HG03066 (cell line): Measurements from ENCODE around the gene CALML6.

ENCODE experiments used
- ATAC-seq: cut with Tn5 transposase; IDR thresholded peaks from one replicate; pipeline ENCODE4 v1.9.1; 2021; ENCODE audit warnings: low read depth; ENCODE audit not compliant: unreplicated experiment

CALML6 gene

DNA sequence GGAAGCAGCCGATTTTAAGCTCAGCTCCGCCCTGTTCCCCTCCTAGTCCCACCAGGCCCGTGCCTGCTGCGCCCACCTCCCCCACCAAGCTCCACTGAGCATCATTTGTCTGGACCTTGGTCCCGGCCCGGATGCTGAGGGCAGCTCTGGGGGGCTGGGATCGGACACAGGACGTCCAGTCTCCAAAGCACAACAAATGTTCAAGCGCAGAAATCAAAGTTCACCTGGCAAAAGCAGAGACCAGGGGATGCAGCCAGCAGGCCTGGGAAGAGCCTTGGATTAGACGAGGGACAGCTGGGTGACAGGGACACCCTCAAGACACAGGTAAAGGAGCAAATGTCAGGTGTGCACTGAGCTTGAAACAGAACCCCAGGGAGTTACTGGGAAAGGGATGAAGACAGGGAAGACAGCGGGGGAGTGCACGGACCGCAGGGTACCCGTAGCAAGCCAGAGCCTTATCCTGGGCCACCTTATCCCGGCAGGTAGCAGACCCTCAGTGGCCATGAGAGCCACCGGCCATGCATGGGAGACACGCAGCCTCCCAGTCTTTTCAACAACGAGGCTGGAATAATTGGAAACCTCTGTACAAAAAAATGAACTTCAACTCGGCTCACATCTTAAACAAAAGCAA is 26.3 kb downstream of the CALML6 start:
- ATAC-seq, result no peak

GRCh38 chr1:1941868-1942752 is 27.1 kb downstream of the CALML6 start:
- no peak for ATAC-seq

DNA sequence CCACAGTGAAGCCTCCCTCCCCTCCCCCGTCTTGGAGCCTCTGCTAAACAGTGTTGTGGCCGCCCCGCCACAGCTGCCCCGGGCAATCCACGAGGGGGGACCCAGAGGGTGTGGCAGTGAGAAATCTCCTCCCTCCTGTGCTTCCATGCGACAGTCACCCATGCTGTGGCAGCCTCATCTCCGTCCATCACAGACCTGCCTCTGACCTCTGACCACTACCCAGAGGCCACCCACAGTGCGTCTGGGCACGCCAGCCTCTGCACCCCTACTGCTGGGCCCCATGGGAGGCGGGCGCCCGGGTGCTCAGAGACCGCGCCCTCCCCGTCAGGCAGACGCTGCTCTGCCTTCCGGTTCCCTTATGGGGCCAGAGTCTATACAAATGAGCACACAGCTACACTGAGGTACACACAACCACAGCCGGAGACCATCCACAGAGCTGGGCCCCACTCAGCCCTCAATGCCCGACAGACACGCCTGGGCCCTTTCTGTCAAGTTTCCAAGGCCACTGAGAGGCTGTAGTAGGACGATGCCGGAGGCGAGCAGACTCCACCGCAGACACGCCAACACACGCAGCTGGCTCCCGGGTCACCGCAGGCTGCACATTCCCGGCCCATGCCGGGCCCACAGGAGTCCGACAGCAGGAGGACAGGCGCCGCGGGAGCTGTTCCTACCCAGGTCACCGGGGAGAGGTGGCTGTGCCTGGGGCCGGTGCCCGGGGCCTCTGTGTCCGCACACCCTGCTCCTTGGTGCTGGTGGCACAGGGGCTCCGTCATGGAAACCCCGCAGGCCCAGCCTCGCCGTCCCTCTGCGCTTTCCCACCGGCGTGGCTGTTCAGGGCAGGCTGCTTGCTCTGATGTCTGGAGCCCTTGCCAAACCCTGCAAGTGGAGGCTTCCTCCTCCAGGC is 27.9 kb downstream of the CALML6 start:
- no peak for ATAC-seq

DNA sequence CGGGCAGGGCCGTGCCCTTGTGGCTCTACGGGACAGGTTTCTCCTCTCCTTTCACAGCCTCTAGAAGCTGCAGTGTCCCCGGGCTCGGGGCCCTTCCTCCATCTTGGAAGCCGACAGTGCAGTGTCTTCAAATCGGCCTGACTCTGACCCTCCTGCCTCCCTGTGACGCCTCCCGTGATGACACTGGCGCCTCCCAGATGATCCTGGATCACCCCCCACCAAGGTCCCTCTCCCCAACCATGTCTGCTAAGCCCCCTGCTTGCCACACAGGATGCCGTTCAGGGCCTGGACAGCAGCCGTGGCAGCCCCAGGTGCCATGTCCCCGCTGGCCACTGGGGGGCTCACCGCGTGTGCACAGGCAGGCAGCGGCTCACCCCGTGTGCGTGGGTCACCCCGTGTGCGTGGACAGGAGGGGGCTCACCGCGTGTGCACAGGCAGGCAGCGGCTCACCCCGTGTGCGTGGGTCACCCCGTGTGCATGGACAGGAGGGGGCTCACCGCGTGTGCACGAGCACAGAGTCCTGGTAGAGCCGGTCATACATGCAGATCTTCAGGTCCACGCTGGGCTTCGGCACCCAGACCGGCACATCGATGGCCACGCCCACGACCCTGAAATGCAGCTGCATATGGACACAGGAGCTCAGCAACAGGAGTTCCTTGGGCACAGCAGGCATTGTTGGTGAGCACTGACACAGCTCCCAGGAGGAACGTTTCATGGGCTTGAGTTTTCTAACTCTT is 28.9 kb downstream of the CALML6 start:
- no peak for ATAC-seq

DNA sequence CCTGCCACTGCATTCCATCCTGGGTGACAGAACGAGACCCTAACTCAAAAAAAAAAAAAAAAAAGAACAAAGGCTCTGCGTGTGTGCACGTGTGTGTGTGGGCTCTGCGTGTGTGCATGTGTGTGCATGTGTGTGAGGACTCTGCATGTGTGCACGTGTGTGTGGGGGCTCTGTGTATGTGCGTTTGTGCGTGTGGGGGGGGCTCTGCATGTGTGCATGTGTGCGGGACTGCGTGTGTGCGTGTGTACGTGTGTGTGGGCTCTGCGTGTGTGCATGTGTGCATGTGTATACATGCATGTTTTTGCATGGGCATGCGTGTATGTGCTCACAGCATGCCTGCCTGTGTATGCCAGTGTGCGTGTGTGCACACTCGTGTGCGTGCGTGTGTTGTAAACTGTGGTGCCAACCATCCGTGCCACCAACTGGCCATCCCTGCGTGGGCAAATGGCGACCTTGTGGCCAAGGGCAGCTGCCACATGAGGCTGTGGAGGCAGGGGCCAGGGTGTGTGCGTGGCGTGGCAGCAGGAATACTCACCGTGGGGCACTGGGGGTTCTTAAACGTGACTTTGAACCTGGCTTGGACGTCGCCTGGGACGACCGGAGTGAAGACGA is 30.8 kb downstream of the CALML6 start:
- ATAC-seq, result no peak

GRCh38 chr1:1946540-1946939 is 31.5 kb downstream of the CALML6 start:
- no peak for ATAC-seq

DNA sequence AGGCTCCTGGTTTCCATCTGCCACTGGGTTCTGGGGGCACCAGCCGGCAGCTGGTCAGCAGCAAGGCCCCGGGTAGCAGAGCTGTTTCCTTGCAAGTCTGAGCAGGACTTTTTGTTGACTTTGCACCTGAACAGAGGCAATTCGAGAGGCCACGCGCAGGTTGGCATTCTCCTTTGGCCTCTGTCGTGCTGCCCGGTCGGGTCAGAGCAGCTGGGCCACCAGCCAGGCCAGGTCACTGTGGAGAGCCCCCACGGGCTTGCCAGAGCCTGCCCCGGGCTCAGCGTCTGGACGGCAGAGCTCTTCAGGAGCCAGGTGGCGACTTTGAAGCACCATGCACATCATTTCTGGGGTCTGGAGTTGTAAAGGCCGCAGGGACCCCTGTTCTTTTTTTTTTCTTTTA is 32.4 kb downstream of the CALML6 start:
- ATAC-seq, result no peak

GRCh38 chr1:1948783-1949182 is 33.7 kb downstream of the CALML6 start:
- no peak for ATAC-seq

DNA sequence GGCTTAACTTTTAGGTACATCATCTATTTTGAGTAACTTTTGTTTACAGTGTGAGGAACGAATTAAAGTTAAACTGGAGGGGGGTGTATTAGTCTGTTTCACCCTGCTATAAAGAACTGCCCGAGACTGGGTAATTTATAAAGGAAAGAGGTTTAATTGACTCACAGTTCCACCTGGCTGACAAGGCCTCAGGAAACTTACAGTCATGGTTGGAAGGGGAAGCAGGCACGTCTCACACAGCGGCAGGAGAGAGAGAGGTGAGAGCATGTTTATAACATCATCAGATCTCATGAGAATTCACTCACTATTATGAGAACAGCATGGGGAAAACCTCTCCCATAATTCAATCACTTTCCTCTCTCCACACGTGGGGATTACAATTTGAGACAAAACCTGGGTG is 35.9 kb downstream of the CALML6 start:
- ATAC-seq, result no peak

GRCh38 chr1:1954015-1954414 is 39.0 kb downstream of the CALML6 start:
- no peak for ATAC-seq

DNA sequence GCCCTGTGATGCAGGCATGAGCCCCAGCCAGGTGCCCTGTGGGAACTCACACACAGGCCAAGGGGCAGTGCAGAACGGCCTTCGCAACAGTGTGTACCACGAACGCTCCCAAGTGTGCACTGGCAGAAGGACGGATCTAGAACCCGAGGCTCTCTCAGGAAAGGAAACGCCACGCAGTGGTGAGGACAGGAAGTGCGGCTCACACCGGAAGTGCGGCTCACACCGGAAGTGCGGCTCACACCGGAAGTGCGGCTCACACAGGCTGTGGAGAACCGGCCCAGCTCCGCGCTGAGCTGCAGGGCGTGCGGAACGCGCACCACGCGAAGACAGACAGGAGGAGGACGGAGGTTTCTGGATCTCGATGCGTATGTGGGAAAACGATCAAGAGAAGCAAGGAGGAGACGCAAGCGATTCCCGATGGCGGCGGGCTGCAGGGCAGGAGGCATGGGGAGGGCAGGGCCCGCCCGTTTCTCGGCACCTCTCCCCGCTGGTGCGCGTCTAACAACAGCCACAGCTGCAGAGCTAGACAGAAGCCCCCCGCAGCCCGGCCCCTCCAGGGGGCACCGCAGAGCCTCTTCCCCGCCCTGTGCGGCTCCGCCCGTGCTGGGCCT is 39.9 kb downstream of the CALML6 start:
- ATAC-seq, result no peak

DNA sequence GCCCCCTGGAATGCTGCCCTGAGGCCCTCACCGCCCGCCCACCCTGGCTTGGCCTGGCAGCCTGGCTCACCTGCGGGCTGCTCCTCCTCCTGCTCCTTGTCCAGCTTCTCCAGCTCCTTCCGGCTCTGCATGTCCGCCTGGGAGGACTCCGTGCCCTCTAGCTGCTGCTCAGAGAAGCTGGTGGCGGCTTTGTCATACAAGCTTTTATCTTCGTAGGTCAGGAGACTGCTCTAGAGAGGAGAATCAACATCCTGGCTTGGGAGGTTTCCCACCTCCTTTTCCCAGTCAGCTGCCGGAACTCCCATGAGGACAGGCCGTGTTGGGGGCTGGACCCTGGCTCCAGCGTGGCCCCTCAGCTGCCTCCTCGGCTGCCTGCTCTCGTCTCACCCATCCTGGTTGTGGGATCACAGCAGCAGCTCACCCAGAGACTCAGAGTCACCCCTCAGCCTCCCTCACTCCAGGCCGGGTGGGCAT is 40.6 kb downstream of the CALML6 start:
- no peak for ATAC-seq

- no peak for ATAC-seq
Measured at GRCh38 chr1:1956101-1956500, 41.0 kb downstream of the CALML6 start.

DNA sequence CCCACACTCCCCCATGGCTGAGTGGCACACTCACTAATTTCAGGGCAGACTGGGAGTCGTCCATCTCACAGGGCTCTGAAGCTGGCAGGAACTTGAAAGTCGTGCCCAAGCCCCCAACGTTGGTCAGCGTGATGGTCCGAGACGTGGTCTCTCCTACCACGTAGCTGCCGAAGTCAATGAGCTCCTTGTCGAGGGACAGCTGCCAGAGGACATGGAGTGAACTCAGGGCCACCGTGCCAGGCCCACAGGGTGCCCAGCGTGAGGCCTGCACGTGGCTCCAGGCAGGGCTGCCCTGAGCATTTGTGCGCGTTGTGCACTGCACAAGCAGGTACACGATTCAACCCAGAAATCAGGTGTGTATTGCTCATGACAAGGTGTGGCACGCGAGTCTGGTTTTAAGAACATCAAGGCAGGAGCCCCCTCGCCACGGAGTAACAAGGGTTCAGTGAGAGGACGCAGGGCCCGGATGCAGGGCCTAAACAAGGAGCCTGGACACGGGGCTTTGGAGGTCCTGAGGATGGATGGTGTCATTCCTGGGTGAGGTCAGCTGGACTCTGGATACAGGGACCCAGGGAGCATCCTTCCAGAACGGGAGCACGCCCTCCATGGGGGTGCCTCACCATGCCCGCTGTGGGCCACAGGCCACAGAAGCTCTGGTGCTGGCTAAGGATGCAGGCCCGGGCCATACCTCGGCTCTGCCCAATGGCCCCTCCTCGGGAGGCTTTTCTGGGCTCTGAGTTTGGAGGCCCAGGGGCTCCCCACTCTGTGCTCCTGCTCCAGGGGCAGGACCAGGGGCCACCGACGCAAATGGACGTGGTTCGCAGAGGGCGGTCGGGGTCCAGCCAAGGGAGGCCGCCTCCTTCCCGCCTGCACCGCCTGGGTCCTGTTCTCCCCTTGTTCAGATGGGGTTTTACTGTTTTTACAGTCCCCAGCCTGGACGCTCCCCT is 41.8 kb downstream of the CALML6 start:
- ATAC-seq, result no peak

- ATAC-seq, result no peak
Measured at GRCh38 chr1:1957533-1957961, 42.5 kb downstream of the CALML6 start.

DNA sequence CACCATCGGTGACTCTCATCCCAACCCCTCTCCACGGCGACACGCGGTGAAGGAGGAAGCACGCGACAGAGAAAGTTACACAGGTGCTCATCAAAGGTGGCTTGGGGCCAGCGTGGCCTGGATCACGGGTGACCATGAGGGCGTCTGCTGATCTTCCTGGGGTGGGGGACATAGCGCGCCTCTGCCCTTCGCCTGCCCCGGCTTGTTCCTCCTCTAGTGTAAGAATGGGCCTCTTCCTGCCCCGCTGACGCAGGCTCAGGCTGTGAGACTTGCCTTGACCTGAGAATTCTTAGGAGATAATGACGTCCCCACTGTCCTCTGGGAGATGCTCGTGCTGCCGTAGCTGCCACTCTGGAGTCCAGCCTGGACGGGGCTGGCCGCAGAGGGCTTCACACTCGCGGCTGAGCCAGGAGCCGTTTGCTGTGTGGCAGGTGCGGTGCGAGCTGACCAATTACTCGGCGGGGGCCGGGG is 43.0 kb downstream of the CALML6 start:
- no peak for ATAC-seq

DNA sequence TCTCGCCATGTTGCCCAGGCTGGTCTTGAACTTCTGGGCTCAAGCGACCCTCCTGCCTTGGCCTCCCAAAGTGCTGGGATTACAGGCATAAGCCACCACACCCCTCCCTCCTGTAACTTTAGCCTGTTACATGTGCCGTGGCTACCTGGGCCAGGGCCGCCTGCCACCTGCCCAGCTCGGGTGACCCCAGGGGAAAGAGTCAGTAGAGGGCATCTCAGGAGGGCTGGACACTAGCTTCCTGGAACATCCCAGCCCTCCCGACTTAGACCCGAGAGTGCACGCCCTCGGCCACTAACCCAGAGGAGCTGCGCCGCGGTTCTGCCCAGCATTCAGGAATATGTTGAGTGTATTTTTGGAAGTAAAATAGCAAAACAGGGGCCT is 44.4 kb downstream of the CALML6 start:
- ATAC-seq, result no peak

- ATAC-seq, result no peak
Measured at GRCh38 chr1:1959840-1960479, 44.9 kb downstream of the CALML6 start.
